22Rv1 (cell line): ENCODE results near the gene NRG3.

ENCODE experiments used
- ZFX ChIP-seq: fragments of 450-650 bp; IDR thresholded peaks from 2 replicates; pipeline ENCODE4 v1.6.1; 2017; ENCODE audit warnings: antibody characterized with exemption, borderline replicate concordance
- TF ChIP-seq, protein P1 (sequence below): fragments of 450-650 bp; IDR thresholded peaks from 2 replicates; pipeline ENCODE4 v1.5.1; 2017; ENCODE audit warnings: mild to moderate bottlenecking

DNA sequence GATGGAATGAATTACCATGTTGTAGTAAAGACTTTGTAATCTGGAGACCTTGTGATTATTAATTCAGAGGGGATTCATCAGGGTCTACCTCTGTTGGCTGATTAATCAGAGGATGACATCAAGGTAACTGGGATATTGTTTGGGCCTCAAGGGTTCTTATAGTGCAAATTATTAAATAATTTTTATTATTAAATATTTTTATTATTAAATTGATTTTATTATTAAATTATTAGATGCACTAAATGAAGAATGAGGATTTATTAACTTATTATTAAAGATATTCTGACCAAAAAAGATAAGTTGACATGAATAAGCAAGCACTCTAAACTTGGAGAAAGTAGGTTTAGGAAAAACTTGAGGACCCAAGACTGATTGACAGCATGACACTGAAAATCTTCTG is 661.7 kb downstream of the NRG3 start:
- TF ChIP-seq, protein P1, sequence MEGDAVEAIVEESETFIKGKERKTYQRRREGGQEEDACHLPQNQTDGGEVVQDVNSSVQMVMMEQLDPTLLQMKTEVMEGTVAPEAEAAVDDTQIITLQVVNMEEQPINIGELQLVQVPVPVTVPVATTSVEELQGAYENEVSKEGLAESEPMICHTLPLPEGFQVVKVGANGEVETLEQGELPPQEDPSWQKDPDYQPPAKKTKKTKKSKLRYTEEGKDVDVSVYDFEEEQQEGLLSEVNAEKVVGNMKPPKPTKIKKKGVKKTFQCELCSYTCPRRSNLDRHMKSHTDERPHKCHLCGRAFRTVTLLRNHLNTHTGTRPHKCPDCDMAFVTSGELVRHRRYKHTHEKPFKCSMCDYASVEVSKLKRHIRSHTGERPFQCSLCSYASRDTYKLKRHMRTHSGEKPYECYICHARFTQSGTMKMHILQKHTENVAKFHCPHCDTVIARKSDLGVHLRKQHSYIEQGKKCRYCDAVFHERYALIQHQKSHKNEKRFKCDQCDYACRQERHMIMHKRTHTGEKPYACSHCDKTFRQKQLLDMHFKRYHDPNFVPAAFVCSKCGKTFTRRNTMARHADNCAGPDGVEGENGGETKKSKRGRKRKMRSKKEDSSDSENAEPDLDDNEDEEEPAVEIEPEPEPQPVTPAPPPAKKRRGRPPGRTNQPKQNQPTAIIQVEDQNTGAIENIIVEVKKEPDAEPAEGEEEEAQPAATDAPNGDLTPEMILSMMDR: no peak
- no peak for TF ChIP-seq ZFX
